Stimulated activated effector memory CD8-positive, alpha-beta T cell treated with anti-CD3 and anti-CD28 coated beads, Interleukin-12 subunit alpha, Interleukin-12 subunit beta, amount 100 ng/mL, for 72 hours (primary cell): ENCODE measurements around the gene SAMD9L.
"Not testable (repeated sequence)": the region's sequence is repeated elsewhere in the genome, so short reads cannot be mapped to it uniquely, and the experiment has no call there.

ENCODE experiments used
- ATAC-seq: fragments of 150-1000 bp; cut with Tn5 transposase; 2 replicates; pipeline ENCODE4 v1.10.0; 2021
- DNase-seq, 2 donors: peaks; one replicate each; pipeline ENCODE4 v3.0.0; 2021 to 2022; ENCODE audit warnings: low spot score in 2 of 2
- H3K27ac Mint-ChIP-seq: one replicate; pipeline ENCODE4 v1.8.0; 2022; ENCODE audit warnings: mild to moderate bottlenecking, mixed read lengths
- H3K36me3 Mint-ChIP-seq: one replicate; pipeline ENCODE4 v1.8.0; 2022; ENCODE audit warnings: mild to moderate bottlenecking, mixed read lengths
- H3K4me1 Mint-ChIP-seq: one replicate; pipeline ENCODE4 v1.8.0; 2022; ENCODE audit warnings: mixed read lengths
- H3K4me3 Mint-ChIP-seq: one replicate; pipeline ENCODE4 v1.8.0; 2022; ENCODE audit warnings: mild to moderate bottlenecking, mixed read lengths
- H3K9me3 Mint-ChIP-seq: one replicate; pipeline ENCODE4 v1.8.0; 2022; ENCODE audit warnings: mixed read lengths

SAMD9L gene

DNA sequence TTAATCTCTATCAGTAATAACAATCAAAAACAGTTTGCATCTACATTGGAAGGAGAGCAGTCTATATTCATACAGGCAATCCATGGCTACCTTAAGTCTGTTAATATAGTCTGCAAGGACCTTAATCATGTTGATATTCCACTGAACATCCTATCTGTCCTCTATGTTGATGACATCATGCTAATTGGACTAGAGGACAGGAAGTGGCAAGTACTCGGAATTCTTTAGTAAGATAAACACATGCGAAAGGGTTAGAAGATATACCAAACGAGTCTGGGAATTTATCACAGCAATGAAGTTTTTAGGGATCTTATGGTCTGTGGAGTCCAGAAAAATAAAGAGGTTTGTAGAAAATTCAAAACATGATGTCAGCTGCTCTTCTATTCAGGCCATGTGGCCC lies 11.3 kb upstream of the SAMD9L start:
- Mint-ChIP-seq H3K4me1 (no peaks in the 10 kb centered on the region), H3K36me3 (no peaks in the 10 kb centered on the region), H3K9me3 (no peaks in the 10 kb centered on the region), H3K27ac (no peak overlapping the region), H3K4me3 (no peak overlapping the region)
- DNase-seq = no peak
- ATAC-seq = no peak

DNA sequence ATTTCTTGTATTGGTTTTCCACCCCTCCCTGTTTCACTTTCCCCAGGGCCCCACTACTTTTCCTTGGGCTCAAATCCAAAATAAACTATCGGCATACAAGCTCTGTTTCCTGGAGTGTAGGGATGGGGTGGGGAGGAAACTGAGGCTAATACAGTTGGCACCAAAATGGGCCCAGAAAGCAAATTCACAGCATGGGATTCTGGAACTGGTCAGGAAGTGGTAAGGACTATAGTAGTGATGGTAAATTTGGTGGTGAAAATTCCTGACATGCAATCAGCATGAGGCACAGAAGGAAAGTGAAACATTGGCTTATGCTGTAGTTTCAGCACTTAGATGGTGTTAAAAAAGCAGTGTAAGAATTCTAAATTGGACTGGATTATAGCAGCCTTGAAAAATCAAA lies 8.7 kb upstream of the SAMD9L start:
- H3K4me3 Mint-ChIP-seq = no peak overlapping the region
- no peak overlapping the region for H3K27ac Mint-ChIP-seq
- H3K4me1 Mint-ChIP-seq = no peaks in the 10 kb centered on the region
- no peaks in the 10 kb centered on the region for H3K9me3 Mint-ChIP-seq
- ATAC-seq (no peak), DNase-seq (no peak)
- no peaks in the 10 kb centered on the region for H3K36me3 Mint-ChIP-seq

DNA sequence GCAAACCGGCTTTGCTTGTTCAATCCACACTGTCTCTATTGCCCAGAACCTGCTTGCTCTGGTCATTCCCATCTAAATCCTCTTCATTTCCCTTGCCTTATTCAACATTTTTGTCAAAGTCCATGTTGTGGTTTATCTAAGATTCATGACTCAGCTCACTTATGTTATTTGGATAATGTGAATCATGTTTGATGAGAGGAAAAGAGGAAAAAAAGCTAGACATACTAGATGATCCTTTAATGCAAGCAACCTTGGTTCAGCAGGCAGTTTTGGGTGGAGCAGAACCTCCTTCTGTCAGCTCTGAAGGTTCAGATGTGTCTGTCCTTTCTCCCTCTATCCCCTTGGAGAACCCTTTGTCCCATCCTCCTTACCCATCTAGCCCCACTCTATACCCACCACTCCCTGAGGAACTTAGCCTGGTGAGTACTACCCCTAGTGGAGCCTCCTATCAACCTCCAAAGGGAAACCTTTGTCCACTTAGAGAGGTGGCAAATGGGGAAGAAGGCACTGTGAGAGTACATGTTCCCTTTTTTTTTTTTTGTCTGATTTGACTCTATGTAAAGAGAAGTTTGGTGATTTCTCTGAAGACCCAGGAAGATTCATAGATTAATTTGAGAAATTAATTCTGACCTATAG lies 2.1 kb upstream of the SAMD9L start:
- H3K4me3 Mint-ChIP-seq = no peak overlapping the region
- peaks cover 16% of the 10 kb centered on the region for H3K36me3 Mint-ChIP-seq
- ATAC-seq = no peak

DNA sequence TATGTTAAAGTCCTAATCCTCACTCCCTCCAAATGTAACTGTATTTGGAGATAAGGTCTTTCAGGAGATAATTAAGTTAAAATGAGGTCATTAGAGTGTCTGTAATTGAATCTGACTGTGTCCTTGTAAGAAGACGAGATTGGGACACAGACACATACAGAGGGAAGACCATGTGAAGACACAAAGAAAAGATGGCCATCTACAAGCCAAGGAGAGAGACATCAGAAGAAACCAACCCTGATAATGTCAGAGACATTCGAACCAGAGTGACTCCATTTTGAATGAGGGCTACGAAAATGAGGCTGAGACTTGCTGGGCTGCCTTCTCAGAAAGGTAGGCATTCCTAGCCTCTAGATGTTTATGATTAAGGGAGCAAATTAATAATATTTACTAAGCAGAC lies 542 bp upstream of the SAMD9L start:
- no peak for ATAC-seq
- peaks cover 5% of the 10 kb centered on the region for H3K9me3 Mint-ChIP-seq
- H3K4me3 Mint-ChIP-seq = peak overlapping the region; percentile 75
- H3K4me1 Mint-ChIP-seq = peaks cover 28% of the 10 kb centered on the region
- no peak for DNase-seq
- H3K36me3 Mint-ChIP-seq = peaks cover 30% of the 10 kb centered on the region
- peak overlapping the region; percentile 98 for H3K27ac Mint-ChIP-seq

More for the DNA sequence above, 2.1 kb upstream of the SAMD9L start:
- Mint-ChIP-seq H3K27ac (no peak overlapping the region), H3K9me3 (peaks cover 5% of the 10 kb centered on the region), H3K4me1 (peaks cover 28% of the 10 kb centered on the region)
- DNase-seq = no peak

DNA sequence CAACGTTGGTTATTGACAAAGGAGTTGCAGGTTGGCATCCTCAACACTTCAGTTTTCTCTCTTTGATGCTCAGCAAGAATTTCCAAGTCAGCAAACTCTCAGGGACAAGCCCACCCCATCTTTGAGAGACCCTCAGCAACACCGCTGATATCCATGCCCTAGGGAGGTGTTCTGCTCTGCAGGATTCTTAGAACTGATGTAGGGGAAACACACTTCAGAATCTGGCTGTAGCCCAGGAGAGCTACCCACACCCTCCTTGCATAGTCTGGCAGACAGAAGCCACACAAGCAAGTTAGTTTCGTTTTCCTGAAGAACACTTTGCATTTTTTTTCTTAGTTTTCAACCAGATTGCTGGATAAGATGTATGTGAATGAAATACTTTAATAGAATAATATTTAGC lies 822 bp downstream of the SAMD9L start:
- Mint-ChIP-seq H3K36me3 (peaks cover 40% of the 10 kb centered on the region), H3K4me1 (peaks cover 33% of the 10 kb centered on the region), H3K9me3 (peaks cover 5% of the 10 kb centered on the region), H3K4me3 (peak overlapping the region; percentile 75), H3K27ac (peak overlapping the region; percentile 98)
- DNase-seq (peak; percentile 6 to 64), ATAC-seq (peak; percentile 87)

DNA sequence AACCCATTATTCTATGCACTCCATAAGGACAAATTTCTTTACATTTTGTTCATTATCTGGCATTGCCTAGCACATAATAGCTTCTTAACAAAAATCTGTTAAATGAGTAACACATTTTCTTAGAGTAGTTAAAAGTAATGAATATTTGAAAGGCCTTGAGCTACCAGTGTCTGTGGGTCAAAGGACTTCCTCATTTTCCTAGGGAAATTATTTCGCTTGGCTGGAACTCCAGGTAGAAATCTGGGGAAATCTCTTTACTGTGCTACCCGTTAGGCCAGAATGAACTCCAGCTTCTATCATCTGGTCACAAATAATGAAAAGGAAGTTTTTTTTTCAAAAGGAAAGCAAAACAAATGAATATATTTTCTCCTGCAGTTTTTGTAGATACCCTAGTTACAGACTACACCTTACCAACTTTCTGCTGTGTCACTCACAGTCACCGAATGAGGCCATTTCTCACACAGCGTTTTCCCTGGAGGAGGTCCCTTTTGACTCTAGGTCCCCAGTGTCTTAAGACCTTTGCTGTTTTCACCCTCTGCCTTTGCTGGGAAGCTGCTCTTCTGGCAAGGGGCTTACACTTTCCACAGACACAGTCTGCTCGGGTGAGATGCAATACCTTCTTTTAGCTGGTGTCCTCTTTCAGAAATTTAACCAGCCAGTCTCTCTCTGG lies 1.6 kb downstream of the SAMD9L start:
- H3K4me1 Mint-ChIP-seq = peaks cover 33% of the 10 kb centered on the region
- H3K36me3 Mint-ChIP-seq = peaks cover 40% of the 10 kb centered on the region
- H3K9me3 Mint-ChIP-seq = peaks cover 5% of the 10 kb centered on the region
- H3K27ac Mint-ChIP-seq = peak overlapping the region; percentile 98
- peak overlapping the region; percentile 75 for H3K4me3 Mint-ChIP-seq
- peak; percentile 68 for ATAC-seq
- DNase-seq = no peak

DNA sequence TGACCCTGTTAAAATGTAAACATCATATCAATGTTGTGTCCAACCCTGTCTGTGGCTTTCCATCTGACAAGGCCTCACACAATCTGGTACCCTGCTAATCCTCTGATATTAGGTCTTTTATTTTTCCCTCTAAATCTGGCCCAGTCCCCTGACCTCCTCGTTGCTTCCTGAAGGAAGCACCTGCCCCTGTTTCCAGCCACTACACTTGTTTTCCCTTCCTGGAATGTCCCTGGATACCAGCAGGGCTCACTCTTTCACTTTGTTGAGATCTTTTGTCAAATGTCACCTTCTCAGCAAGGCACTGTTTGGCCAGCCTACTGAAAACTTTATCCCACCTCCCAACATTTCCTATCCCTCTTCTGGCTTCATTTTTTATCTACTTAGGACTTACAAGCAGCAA lies 2.1 kb downstream of the SAMD9L start:
- peak overlapping the region; percentile 75 for H3K4me3 Mint-ChIP-seq

DNA sequence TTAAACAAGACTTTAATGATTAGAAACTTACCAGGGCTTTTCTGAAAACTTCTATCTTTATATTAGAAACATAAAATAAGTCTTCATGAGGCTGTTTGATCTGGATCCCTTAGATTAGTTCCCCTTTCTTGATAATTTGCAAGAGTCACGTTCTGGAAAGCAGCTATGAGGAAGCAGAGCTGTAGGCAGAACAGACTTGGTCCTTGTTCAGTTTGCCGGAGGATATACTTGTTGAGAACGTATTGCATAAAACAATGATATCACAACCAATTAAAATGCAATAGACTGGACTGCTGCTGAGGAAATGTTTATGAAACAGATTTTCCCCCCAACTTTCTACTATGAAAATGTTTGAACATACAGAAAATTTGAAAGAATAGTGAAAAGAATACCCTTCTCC lies 2.8 kb downstream of the SAMD9L start:
- H3K36me3 Mint-ChIP-seq = peaks cover 40% of the 10 kb centered on the region
- peaks cover 33% of the 10 kb centered on the region for H3K4me1 Mint-ChIP-seq
- H3K27ac Mint-ChIP-seq = no peak overlapping the region
- peaks cover 5% of the 10 kb centered on the region for H3K9me3 Mint-ChIP-seq
- ATAC-seq = no peak
- H3K4me3 Mint-ChIP-seq = no peak overlapping the region
- DNase-seq = no peak

More for the DNA sequence above, 2.1 kb downstream of the SAMD9L start:
- ATAC-seq (no peak), DNase-seq (no peak)
- H3K36me3 Mint-ChIP-seq = peaks cover 40% of the 10 kb centered on the region
- peaks cover 5% of the 10 kb centered on the region for H3K9me3 Mint-ChIP-seq
- peaks cover 33% of the 10 kb centered on the region for H3K4me1 Mint-ChIP-seq
- peak overlapping the region; percentile 98 for H3K27ac Mint-ChIP-seq

DNA sequence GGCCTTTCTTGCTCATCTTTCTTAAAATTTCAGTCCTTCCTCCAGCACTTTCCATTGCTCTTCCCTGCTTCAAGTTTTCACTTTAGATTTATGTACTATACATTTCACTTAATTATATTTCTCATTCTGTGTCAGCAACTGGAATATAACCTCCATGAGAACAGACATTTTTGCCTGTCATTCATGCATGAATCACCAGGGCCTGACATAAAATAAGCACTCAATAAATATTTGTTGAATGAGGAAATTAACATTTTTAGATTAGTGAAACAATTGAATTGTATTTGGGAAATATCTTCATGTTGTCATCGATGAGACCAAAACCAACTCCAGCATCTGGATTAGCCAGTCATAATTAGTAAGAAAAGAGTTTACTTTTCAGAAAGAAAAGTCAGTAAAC lies 6.1 kb downstream of the SAMD9L start:
- Mint-ChIP-seq H3K4me1 (peaks cover 20% of the 10 kb centered on the region), H3K9me3 (peaks cover 4% of the 10 kb centered on the region), H3K4me3 (no peak overlapping the region), H3K27ac (no peak overlapping the region), H3K36me3 (peaks cover 49% of the 10 kb centered on the region)
- ATAC-seq (no peak), DNase-seq (no peak)

DNA sequence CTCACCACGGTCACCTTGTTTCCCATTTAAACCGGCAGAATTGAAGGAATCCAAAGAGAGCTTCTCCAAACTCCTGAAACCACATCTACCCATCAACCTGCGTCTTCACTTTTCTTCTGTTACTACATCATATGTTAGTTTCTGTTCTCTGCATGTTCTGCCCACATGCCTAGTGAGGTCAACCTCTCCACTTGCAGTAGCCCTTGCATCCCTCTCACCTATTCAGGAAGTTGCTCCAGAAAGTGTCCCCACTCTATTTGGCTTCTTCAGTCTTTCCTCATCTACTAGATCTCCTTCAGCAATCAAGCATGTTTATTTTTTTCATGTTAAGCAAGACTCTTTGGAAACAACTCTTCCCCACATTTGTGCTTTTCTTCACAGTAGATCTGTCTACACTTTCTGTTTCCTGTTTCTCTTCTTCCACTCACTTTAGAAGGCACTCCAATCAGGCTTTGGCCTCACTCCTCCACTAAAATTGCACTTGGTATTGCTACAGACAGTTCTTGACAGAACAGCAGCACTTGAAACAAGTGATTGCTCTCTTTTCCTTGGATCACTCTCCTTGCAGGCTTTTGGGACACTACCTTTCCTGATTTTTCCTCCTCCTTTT lies 7.5 kb downstream of the SAMD9L start:
- Mint-ChIP-seq H3K4me3 (no peak overlapping the region), H3K9me3 (peaks cover 5% of the 10 kb centered on the region), H3K27ac (no peak overlapping the region), H3K36me3 (peaks cover 55% of the 10 kb centered on the region), H3K4me1 (peaks cover 8% of the 10 kb centered on the region)
- DNase-seq (no peak), ATAC-seq (no peak)

DNA sequence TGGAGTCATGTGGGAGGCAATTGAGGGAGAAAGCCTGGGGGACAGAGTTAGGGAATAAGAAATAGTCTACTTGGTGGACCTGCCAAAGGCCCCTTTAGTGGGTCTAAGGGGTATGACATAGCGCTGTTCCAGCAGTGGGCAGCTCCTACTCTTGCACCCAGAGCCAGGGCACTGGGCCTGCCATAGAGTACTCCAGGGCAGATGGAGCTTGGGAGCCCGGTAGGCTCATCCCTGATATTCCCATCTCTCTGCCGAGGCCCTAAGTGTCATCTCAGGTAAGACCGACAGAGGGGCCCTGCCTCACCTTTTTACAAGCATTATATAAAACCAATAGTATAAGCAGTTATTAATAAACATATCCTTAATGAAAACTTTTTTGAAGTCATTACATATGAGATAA lies 9.6 kb downstream of the SAMD9L start:
- peaks cover 46% of the 10 kb centered on the region for H3K36me3 Mint-ChIP-seq
- no peak overlapping the region for H3K27ac Mint-ChIP-seq
- DNase-seq = no peak
- H3K4me1 Mint-ChIP-seq = peaks cover 5% of the 10 kb centered on the region
- ATAC-seq = no peak
- no peak overlapping the region for H3K4me3 Mint-ChIP-seq
- peaks cover 14% of the 10 kb centered on the region for H3K9me3 Mint-ChIP-seq

DNA sequence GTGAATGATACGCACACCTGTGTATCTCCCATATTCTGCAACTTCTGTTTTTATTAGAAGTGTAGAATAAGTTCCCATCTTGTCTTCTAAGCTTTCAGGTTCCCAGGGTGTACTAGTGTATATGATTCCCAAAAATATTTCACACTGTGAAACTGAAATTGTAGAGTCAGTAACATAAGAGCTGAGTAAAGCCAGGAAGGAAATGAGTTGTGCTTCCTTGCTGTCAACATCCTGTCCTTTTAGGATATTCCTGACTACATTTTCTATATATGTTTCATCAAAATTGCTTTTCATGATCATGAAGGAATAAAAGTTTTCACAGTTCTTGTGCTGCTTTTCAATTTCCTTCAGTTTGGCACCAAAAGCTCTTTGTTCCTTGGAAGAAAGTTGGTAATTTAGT lies 15.2 kb downstream of the SAMD9L start:
- Mint-ChIP-seq H3K36me3 (peaks cover 32% of the 10 kb centered on the region), H3K27ac (no peak overlapping the region), H3K9me3 (peaks cover 33% of the 10 kb centered on the region), H3K4me1 (no peaks in the 10 kb centered on the region), H3K4me3 (no peak overlapping the region)
- DNase-seq (no peak), ATAC-seq (no peak)

DNA sequence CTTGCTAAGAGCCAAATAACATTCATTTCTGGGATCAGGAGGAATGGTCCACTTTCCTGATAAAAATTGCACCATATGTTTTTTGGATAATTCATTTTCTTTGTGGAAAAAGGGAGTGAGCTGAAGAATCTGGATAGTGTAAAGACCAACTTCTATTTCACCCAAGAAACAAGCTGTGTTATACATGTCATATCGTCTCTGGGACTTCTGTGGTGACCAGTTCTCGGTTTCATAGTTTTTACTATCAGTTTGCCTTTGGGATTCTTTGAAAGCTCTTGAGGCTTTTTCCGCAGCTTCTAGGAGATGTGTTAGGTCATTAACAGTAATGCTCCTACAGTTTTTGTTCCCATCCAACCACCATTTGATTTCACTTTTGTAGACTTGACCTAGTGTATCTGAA lies 16.0 kb downstream of the SAMD9L start:
- no peak for DNase-seq
- H3K9me3 Mint-ChIP-seq = peaks cover 33% of the 10 kb centered on the region
- H3K4me3 Mint-ChIP-seq = no peak overlapping the region
- H3K36me3 Mint-ChIP-seq = peaks cover 24% of the 10 kb centered on the region
- no peak overlapping the region for H3K27ac Mint-ChIP-seq
- no peaks in the 10 kb centered on the region for H3K4me1 Mint-ChIP-seq
- ATAC-seq = no peak

DNA sequence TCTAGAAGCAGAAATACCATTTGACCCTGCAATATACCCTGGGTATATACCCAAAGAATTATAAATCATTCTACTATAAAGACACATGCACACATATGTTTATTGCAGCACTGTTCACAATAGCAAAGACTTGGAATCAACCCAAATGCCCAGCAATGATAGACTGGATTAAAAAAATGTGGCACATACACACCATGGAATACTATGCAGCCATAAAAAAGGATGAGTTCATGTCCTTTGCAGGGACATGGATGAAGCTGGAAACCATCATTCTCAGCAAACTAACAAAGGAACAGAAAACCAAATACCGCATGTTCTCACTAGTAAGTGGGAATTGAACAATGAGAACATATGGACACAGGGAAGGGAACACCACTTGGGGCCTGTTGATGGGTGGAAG lies 21.2 kb downstream of the SAMD9L start:
- ATAC-seq, DNase-seq, H3K27ac Mint-ChIP-seq, H3K4me1 Mint-ChIP-seq, H3K4me3 Mint-ChIP-seq, H3K36me3 Mint-ChIP-seq: not testable (repeated sequence)
- H3K9me3 Mint-ChIP-seq = peaks cover 40% of the 10 kb centered on the region

DNA sequence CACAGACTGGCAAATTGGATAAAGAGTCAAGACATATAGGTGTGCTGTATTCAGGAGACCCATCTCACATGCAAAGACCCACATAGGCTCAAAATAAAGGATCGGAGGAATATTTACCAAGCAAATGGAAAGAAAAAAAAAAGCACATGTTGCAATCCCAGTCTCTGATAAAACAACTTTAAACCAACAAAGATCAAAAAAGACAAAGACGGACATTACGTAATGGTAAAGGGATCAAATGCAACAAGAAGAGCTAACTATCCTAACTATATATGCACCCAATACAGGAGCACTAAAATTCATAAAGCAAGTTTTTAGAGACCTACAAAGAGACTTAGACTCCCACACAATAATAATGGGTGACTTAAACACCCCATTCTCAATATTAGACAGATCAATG lies 24.7 kb downstream of the SAMD9L start:
- H3K36me3 Mint-ChIP-seq, DNase-seq, ATAC-seq, H3K4me1 Mint-ChIP-seq, H3K27ac Mint-ChIP-seq, H3K4me3 Mint-ChIP-seq: not testable (repeated sequence)
- H3K9me3 Mint-ChIP-seq = peaks cover 31% of the 10 kb centered on the region
